ENCODE results near the gene MIEF1.

DNA sequence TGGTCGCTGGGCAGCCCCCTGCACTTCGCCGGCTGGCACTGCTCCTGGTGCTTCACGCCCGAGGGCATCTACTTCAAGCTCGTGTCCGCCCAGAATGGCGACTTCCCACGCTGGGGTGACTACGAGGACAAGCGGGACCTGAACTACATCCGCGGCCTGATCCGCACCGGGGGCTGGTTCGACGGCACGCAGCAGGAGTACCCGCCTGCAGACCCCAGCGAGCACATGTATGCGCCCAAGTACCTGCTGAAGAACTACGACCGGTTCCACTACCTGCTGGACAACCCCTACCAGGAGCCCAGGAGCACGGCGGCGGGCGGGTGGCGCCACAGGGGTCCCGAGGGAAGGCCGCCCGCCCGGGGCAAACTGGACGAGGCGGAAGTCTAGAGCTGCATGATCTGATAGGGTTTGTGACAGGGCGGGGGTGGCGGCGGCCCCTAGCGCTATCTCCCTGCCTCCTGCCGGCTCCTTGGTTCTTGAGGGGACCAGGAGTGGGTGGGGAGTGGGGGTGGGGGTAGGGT, 13.5 kb upstream of the MIEF1 start:
- TF ChIP-seq, protein P1, sequence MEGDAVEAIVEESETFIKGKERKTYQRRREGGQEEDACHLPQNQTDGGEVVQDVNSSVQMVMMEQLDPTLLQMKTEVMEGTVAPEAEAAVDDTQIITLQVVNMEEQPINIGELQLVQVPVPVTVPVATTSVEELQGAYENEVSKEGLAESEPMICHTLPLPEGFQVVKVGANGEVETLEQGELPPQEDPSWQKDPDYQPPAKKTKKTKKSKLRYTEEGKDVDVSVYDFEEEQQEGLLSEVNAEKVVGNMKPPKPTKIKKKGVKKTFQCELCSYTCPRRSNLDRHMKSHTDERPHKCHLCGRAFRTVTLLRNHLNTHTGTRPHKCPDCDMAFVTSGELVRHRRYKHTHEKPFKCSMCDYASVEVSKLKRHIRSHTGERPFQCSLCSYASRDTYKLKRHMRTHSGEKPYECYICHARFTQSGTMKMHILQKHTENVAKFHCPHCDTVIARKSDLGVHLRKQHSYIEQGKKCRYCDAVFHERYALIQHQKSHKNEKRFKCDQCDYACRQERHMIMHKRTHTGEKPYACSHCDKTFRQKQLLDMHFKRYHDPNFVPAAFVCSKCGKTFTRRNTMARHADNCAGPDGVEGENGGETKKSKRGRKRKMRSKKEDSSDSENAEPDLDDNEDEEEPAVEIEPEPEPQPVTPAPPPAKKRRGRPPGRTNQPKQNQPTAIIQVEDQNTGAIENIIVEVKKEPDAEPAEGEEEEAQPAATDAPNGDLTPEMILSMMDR (IDR thresholded peaks at IDR 0.05), result no peak
- TF ChIP-seq POLR2A (IDR thresholded peaks at IDR 0.05), result no peak
